Gastrocnemius medialis (tissue), 4 donors: ENCODE measurements around the gene IL17D.

Experiments
- CTCF ChIP-seq, 5 experiments: fragments of 450-650 bp in 3 of 5; fragments of 200-600 bp in 2 of 5; sonication (generic) in 2 of 5; IDR thresholded peaks in 4 of 5; conservative IDR thresholded peaks in 1 of 5; 1 replicate in 4 of 5; 2 replicates in 1 of 5; pipeline ENCODE4 v1.5.1; 2016 to 2019; ENCODE audit warnings: antibody characterized with exemption in 5 of 5, mild to moderate bottlenecking in 3 of 5, moderate library complexity in 3 of 5
- POLR2A ChIP-seq, 2 donors: fragments of 450-650 bp; IDR thresholded peaks; one replicate each; pipeline ENCODE4 v1.6.1; 2017; ENCODE audit warnings: antibody characterized with exemption in 2 of 2, mild to moderate bottlenecking in 2 of 2, moderate library complexity in 2 of 2

GRCh38 chr13:20686863-20687579, 16.5 kb upstream of the IL17D start:
- TF ChIP-seq CTCF (IDR thresholded peaks at IDR 0.05 in 4 of 5, conservative IDR thresholded peaks at IDR 0.05 in 1 of 5), result no peak
- no peak for TF ChIP-seq POLR2A (IDR thresholded peaks at IDR 0.05)
